Lower leg skin (tissue), 3 donors: Measurements from ENCODE around the gene REEP3.

Experiments used
- CTCF ChIP-seq, 3 donors: fragments of 450-650 bp; IDR thresholded peaks; one replicate each; pipeline ENCODE4 v1.5.1; 2016; ENCODE audit warnings: antibody characterized with exemption in 3 of 3, mild to moderate bottlenecking in 3 of 3, moderate library complexity in 2 of 3
- POLR2A ChIP-seq, 2 donors: fragments of 450-650 bp; IDR thresholded peaks; one replicate each; pipeline ENCODE4 v1.6.1; 2016 to 2017; ENCODE audit warnings: antibody characterized with exemption in 2 of 2, mild to moderate bottlenecking in 1 of 2, moderate library complexity in 1 of 2

GRCh38 chr10:63634488-63635065 lies 113.4 kb downstream of the REEP3 start:
- no peak for TF ChIP-seq CTCF (IDR thresholded peaks at IDR 0.05)
- TF ChIP-seq POLR2A (IDR thresholded peaks at IDR 0.05), result no peak
